GM20000 (cell line): Measurements from ENCODE around the gene INPP5B.

Experiments used
- DNase-seq: peaks from one replicate; pipeline ENCODE4 v3.0.0; 2012; ENCODE audit warnings: low spot score
- TF ChIP-seq, protein P1 (sequence below): IDR thresholded peaks from 2 replicates; pipeline ENCODE4 v1.5.1; 2012; ENCODE audit warnings: mild to moderate bottlenecking, control low read depth; ENCODE audit errors: extremely low read depth, missing control alignments

The INPP5B gene

DNA sequence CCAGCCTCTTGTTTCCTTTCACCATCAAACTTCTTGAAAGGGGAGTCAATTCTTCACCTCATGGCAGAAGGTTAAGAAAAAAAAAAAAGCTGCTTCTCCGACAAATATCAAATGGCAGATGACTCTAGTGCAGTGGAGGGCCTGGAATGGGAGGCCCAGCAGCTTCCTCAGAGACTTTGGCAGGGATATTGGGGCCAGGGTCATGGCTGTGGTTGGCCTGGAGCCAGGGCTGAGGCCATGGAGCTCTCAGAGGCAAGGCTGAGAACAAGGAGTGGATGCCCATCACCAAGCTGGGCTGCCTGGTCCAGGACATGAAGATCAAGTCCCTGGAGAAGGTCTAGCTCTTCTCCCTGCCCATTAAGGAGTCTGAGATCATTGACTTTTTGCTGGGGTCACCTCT lies 106.1 kb downstream of the INPP5B start:
- DNase-seq: no peak
- TF ChIP-seq, protein P1, sequence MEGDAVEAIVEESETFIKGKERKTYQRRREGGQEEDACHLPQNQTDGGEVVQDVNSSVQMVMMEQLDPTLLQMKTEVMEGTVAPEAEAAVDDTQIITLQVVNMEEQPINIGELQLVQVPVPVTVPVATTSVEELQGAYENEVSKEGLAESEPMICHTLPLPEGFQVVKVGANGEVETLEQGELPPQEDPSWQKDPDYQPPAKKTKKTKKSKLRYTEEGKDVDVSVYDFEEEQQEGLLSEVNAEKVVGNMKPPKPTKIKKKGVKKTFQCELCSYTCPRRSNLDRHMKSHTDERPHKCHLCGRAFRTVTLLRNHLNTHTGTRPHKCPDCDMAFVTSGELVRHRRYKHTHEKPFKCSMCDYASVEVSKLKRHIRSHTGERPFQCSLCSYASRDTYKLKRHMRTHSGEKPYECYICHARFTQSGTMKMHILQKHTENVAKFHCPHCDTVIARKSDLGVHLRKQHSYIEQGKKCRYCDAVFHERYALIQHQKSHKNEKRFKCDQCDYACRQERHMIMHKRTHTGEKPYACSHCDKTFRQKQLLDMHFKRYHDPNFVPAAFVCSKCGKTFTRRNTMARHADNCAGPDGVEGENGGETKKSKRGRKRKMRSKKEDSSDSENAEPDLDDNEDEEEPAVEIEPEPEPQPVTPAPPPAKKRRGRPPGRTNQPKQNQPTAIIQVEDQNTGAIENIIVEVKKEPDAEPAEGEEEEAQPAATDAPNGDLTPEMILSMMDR: no peak

DNA sequence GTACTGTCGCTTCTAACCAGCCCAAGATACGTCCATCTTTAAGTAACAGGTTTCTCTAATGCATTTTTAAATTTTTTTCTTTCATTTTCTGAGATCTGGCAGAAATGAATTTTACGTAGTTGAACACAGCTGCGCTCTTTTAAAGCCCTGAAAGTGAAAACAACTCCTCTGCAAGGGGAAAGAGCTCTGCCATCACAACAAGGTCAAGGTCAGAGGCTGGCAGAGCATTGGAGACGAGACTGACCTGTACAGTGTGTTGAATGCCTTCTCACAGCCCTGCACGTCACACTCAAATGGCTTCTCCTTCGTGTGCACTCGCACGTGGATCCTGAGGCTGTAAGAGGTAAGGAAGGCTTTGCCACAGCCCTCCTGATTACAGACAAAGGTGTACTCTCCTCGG lies 107.2 kb downstream of the INPP5B start:
- no peak for DNase-seq
- TF ChIP-seq, protein P1: no peak

DNA sequence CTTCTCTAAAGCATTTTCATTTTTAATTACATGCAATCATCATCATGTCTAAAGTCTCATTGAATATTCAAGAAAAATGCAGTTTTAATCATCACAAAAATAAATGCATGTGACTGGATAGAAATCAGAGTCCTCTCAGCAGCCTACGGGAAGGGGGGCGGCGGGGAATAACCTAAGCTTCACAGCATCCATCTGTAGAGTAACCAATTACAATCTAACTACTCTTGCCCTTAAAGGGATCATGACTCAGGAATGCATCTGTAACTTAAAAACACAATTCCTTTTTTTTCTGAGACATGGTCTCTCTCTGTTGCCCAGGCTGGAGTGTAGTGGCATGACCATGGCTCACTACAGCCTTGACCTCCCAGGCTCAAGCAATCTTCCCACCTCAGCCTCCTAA lies 110.1 kb downstream of the INPP5B start:
- TF ChIP-seq, protein P1: no peak

DNA sequence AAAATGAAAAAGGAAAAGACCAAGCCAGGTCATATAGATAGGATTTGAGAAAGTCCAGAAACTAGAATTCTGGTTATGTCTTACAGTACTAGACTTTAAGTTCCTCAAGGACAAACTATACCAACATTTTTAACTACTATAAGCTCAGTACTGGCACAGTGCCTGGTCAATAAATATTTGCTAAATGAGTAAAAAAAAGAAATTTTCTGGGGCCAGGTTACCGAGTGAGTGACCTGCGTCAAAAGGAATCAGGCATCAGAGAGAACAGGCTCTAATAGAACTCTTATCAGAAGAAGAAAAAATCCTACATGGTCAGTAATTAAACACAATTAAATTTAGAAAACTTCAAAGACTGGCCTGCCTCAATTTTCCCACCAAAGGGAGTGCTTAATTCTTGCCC lies 115.0 kb downstream of the INPP5B start:
- TF ChIP-seq, protein P1: no peak

More for the DNA sequence above, 110.1 kb downstream of the INPP5B start:
- DNase-seq: no peak

DNA sequence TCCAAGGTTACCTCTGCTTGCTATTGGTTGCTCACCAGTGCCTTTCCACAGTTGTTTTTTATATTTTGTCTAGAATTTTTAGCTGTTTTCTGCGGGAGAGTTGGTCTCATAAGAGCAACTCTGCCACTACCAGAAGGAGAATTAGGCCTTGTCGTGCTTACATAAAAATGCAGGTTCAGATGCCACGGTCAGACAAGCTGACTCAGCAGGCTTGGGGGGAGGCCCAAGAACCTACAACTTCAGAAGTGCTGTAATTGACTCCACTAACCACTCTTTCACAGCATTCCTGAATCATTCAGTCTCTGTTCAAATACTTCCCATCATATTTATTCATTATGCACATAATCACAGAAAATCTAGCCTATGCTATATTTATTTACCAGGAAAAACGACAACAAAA lies 115.7 kb downstream of the INPP5B start:
- TF ChIP-seq, protein P1: no peak
- no peak for DNase-seq

More for the DNA sequence above, 115.0 kb downstream of the INPP5B start:
- no peak for DNase-seq

DNA sequence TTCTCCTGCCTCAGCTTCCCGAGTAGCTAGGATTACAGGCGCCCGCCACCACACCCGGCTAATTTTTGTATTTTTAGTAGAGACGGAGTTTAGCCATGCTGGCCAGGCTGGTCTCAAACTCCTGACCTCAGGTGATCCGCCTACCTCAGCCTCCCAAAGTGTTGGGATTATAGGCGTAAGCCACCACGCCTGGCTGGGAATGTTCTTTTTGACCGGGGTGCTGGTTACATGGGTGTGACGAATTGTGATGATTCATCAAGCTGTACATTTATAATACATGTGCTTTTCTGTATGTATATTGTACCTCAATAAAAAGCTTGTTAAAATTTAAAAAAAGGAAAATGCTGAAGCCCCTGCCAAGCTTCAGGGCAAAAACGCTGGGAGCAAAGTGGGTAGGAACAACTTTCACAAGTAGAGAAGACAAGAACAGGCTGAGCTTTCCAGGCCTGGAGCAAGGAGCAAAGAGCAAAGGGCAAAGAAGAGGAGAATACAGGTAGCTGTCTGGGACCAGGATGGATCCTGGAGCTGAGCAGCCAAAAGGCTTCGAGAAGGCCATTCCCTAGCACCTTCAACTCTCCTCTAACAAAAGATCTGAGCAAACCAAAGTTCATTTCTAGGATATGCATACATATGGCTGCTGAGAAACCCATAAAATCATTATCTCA lies 118.3 kb downstream of the INPP5B start:
- TF ChIP-seq, protein P1: no peak
- no peak for DNase-seq

DNA sequence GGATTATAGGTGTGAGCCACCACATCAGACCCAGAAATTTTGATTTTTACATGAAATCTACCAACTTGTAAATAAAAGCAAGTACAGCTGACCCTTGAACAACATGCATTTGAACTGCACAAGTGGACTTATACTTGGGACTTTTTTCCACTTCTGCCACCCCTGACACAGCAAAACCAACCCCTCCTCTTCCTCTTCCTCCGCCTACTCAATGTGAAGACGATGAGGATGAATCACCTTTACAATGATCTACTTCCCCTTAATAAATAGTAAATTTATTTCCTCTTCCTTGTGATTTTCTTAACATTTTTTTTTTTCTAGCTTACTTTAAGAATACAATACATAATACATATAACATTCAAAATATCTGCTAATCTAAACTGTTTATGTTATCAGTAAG lies 121.3 kb downstream of the INPP5B start:
- TF ChIP-seq, protein P1: no peak

More for the DNA sequence above, 121.3 kb downstream of the INPP5B start:
- DNase-seq: no peak
